UCSD-AML1 (cell line): ENCODE measurements around the gene SDSL.

Experiments used
- DNase-seq: peaks from one replicate; lab custom pipeline; 2025; ENCODE audit not compliant: unreplicated experiment; lab: John Stamatoyannopoulos, UW

SDSL gene

DNA sequence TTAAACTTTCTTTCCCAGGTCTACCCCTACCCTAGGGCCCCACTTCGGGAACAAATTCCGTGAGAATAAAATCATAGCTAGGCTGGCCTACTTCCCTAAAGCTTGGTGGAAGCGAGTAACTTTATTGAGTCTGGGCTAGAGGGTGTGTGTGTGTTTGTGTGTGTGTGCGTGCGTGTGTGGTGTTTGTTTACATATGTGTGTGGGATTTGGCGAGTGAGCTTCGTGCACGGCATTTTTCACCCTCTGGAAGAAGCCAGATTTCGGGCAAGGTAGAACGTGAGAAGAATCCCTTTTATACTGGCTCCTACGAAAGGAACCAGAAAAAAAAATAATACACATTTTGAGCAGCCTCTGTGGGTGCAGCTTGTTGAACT is 57.0 kb downstream of the SDSL start:
- no peak for DNase-seq

DNA sequence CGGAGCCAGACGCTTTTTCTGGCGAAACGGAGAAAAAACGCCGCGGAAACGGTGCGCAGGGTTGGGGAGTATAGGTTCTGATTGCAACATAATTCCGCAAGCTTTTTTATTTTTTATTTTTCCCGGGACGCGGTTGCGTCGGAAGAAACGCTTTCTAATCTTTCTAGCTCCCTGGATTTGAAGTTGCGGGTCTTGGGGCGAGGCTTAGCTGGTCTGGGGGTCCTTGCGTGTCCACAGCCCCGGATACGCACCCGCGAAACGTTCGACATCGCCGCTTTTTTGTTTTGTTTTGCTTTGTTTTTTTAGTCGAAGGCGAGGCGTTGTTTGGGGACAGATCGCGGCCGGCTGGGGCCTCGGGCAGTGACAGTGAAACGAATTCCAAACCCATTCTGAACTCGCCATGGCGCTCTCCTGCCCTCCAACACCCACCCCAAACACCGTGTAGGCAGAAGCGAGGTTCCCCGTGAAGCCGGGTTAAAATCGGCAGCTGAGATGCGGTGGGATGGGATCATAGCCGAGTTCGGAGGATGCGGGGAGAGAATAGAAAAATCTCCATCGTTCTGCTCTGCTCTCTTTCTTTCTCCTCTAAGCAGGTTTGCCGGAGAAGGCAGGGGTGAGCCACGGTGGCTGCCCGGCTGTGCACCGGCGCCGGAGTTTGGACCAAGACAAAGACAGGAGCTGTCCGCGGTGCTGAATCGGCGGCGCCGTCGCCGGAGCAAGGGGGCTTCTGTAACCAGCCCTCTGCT is 57.6 kb downstream of the SDSL start:
- DNase-seq, result peak; percentile 32

DNA sequence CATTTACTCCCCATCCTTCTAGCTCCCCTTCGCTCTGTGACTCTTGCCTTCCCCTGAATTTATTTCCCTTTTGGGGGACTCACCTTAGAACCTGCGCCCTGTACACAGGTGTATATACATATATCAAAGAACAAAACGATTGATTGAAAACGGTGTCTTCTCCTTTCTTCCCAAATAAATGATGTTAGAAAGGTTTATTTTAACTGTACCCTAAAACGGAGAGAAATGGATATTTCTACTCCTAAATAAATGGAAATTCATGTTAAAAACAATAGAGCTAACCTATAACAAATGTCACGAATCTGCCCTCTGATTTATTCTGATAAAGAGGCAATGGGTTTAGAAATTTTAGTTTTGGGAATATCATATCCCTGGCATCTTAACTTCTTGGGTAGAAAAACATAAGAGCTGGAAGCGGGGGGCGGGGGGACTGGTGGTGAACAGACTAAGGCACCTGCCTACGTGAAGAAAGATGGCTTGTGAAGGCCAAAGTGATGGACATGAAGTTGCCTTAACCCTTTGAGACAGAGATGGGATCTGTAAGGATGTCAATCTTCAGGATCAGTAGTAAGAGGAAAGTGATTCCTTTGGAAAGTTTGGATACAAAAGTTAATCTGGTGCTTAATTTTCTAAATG is 58.3 kb downstream of the SDSL start:
- no peak for DNase-seq

DNA sequence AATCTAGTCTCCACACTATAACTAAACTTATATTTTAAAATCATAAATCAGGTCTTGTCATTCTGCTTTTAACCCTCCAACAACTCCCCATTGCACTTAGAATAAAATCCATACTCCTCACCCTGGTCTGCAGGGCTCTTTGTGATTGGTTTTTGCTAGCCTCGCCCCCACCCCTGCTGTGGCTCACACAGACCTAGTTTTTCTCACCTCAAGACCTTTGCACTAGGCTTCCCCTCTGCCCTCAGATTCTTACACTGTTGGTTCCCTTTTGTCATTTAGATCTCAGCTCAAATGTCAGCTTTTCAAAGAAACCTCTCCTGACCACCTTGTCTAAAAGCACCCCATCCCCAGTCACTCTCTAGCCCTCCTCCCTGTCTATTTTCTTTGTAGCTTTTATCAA is 60.2 kb downstream of the SDSL start:
- DNase-seq, result no peak

DNA sequence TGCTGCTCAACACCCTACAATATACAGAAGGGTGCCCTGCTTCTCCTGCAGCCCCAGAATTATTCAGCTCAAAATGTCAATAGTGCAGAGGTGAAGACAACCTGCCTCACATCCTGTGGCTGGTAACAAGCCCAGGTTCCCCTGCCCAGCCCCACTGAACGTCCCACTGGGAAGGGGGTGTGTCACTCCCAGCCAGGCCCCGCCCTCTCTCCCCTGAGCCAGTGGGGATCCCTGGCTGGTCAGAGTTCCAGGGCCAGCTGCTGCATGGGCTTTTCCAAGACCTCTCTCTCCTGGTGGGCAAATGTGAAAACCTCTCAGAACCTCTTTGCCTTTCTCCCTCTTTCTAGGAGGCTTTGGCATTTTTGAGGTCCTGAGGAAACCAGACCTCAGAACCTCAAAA is 63.1 kb downstream of the SDSL start:
- no peak for DNase-seq

DNA sequence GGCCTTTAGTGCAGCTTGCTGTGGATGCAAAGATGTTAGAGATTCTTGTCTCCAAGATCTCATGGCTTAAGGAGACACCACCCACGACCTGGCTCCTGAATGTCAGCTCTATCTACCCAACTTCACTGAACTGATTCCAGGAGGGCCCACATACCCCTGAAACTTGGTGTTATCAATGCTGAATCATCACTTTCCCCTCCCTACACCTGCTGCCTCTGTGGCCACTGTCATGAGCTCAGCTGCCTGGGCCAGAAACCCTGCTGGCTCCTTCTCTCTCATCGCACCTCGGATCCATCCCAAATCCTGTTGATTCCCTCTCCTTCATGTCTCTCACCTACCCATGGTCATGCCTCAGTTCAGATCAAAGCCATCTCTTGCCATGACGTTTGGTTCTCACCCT is 64.5 kb downstream of the SDSL start:
- no peak for DNase-seq
